ENCODE data around the gene HDAC7. TPM values are rescaled to one million over a fixed set of nuclear protein-coding genes. Genes with fewer than 3 reads are reported as not detected.

HDAC7 gene
- polyA plus RNA-seq, 1 experiment, result 67.0 TPM

GRCh38 chr12:47782372-47782770 lies 37.3 kb downstream of the HDAC7 start:
- no peaks in the 10 kb centered on the region for H3K27me3 ChIP-seq (ENCODE audit: control insufficient read depth, insufficient read depth, low read length)
- CTCF ChIA-PET, result interaction anchor here (0.8 to 19.2 kb wide), 9 partner anchors 9 to 61 kb away, joined by 3 to 454 read pairs (median 5); partner anchors contain the start of genes ENDOU and HDAC7
- H3K4me3 ChIP-seq (ENCODE audit: low read depth, low read length), result no peak overlapping the region
- no peak for DNase-seq (ENCODE audit: low read depth)
- peaks cover 49% of the 10 kb centered on the region for H3K36me3 ChIP-seq (ENCODE audit: control insufficient read depth, insufficient read depth, low read length)
- TF ChIP-seq CTCF (IDR thresholded peaks at IDR 0.05; ENCODE audit: insufficient read depth, low read depth, low read length), result no peak
- POLR2A ChIA-PET, result interaction anchor here (0.6 kb wide), 1 partner anchor 123 kb away, joined by 4 read pairs; the partner anchor contains the start of gene VDR

- no peak overlapping the region for H3K4me3 ChIP-seq (ENCODE audit: low read depth, low read length)
- peaks cover 42% of the 10 kb centered on the region for H3K36me3 ChIP-seq (ENCODE audit: control insufficient read depth, insufficient read depth, low read length)
- DNase-seq (ENCODE audit: low read depth), result no peak
- ChIA-PET CTCF (interaction anchor here (0.8 to 19.2 kb wide), 10 partner anchors 10 to 60 kb away, joined by 3 to 454 read pairs (median 27); partner anchors contain the start of genes ENDOU, HDAC7 and RAPGEF3), POLR2A (no interaction called here)
- H3K27me3 ChIP-seq (ENCODE audit: control insufficient read depth, insufficient read depth, low read length), result no peaks in the 10 kb centered on the region
- no peak for TF ChIP-seq CTCF (IDR thresholded peaks at IDR 0.05; ENCODE audit: insufficient read depth, low read depth, low read length)
These were observed 38.0 kb downstream of the HDAC7 start for GRCh38 chr12:47781479-47782371.

GRCh38 chr12:47779943-47780504 lies 39.7 kb downstream of the HDAC7 start:
- no peak for DNase-seq (ENCODE audit: low read depth)
- POLR2A ChIA-PET, result interaction anchor here (0.6 to 1.0 kb wide), 3 partner anchors 23 to 43 kb away, joined by 3 to 9 read pairs (median 3); no protein-coding TSS in a partner anchor
- H3K4me3 ChIP-seq (ENCODE audit: low read depth, low read length), result no peak overlapping the region
- H3K27me3 ChIP-seq (ENCODE audit: control insufficient read depth, insufficient read depth, low read length), result no peaks in the 10 kb centered on the region
- CTCF ChIA-PET, result interaction anchor here (1.0 to 19.2 kb wide), 19 partner anchors 12 to 74 kb away, joined by 3 to 454 read pairs (median 6); partner anchors contain the start of genes ENDOU, RAPGEF3 and RPAP3
- no peak for TF ChIP-seq CTCF (IDR thresholded peaks at IDR 0.05; ENCODE audit: insufficient read depth, low read depth, low read length)
- H3K36me3 ChIP-seq (ENCODE audit: control insufficient read depth, insufficient read depth, low read length), result peaks cover 25% of the 10 kb centered on the region

- peaks cover 20% of the 10 kb centered on the region for H3K36me3 ChIP-seq (ENCODE audit: control insufficient read depth, insufficient read depth, low read length)
- ChIA-PET CTCF (interaction anchor here (1.0 to 19.2 kb wide), 21 partner anchors 12 to 73 kb away, joined by 3 to 454 read pairs (median 6); partner anchors contain the start of genes ENDOU, RAPGEF3 and RPAP3), POLR2A (interaction anchor here (1.0 kb wide), 2 partner anchors 22 to 43 kb away, joined by 3 read pairs; no protein-coding TSS in a partner anchor)
- H3K4me3 ChIP-seq (ENCODE audit: low read depth, low read length), result no peak overlapping the region
- peak; percentile 23 for DNase-seq (ENCODE audit: low read depth)
- H3K27me3 ChIP-seq (ENCODE audit: control insufficient read depth, insufficient read depth, low read length), result no peaks in the 10 kb centered on the region
- peak; percentile 94 for TF ChIP-seq CTCF (IDR thresholded peaks at IDR 0.05; ENCODE audit: insufficient read depth, low read depth, low read length)
These were observed 40.3 kb downstream of the HDAC7 start for GRCh38 chr12:47779301-47779942.
